Body of pancreas (tissue), 4 donors: ENCODE data around the gene HOXB5. TPM values are rescaled to one million over a fixed set of nuclear protein-coding genes. Genes with fewer than 3 reads are reported as not detected.

Experiments used
- ATAC-seq: fragments of 150-250 bp; one replicate; pipeline ENCODE4 v1.9.1; 2016
- DNase-seq, 4 donors: peaks; one replicate each; pipeline ENCODE4 v3.0.0-alpha.2; 2019
- H3K27ac ChIP-seq, 4 donors: fragments of 200-600 bp; sonication (generic); 1 replicate in 3 of 4; 2 replicates in 1 of 4; pipeline versions ENCODE4 v1.5.1 to v1.6.1; 2016 to 2019; ENCODE audit warnings: mild to moderate bottlenecking in 1 of 4, mixed read lengths in 1 of 4, moderate library complexity in 1 of 4
- H3K27me3 ChIP-seq, 2 donors: fragments of 200-600 bp; sonication (generic); one replicate each; pipeline ENCODE4 v1.6.0; 2016; ENCODE audit warnings: mild to moderate bottlenecking in 1 of 2
- H3K36me3 ChIP-seq, 2 donors: fragments of 200-600 bp; sonication (generic); replicated peaks in 1 of 2; 2 replicates each; pipeline ENCODE4 v1.5.1; 2016; ENCODE audit warnings: low read depth in 2 of 2; ENCODE audit not compliant: insufficient read depth in 1 of 2
- H3K4me1 ChIP-seq: fragments of 200-600 bp; sonication (generic); one replicate; pipeline ENCODE4 v1.6.0; 2016
- H3K4me3 ChIP-seq, 2 donors: fragments of 200-600 bp; sonication (generic); 1 replicate in 1 of 2; 2 replicates in 1 of 2; pipeline ENCODE4 v1.5.1; 2016 to 2019
- H3K9me3 ChIP-seq, 3 donors: fragments of 200-600 bp; sonication (generic); 1 replicate in 2 of 3; 2 replicates in 1 of 3; pipeline ENCODE4 v1.5.1; 2016
- POLR2A ChIP-seq, 3 donors: fragments of 450-650 bp; IDR thresholded peaks; one replicate each; pipeline ENCODE4 v1.6.1; 2016; ENCODE audit warnings: antibody characterized with exemption in 3 of 3, mild to moderate bottlenecking in 2 of 3
- WGBS, 2 donors: methylation state at CpG; one replicate each; pipeline ENCODE4 v1.1.5; 2017; 5-methylcytosine and 5-hydroxymethylcytosine counted together
- intact Hi-C: fragments of 100-400 bp; cut with DNase I; formaldehyde crosslinking; loops from one replicate; pipeline ENCODE4 v1.15.1; 2023
- total RNA-seq, 2 donors: library from RNA; depleted of rRNA; stranded (reverse); fragments of >200 nt; gene quantifications; one replicate each; pipeline ENCODE4 v1.1.0, GENCODE V29; 2016
- TF ChIP-seq, protein P1 (sequence below), 7 experiments: fragments of 450-650 bp in 4 of 7; fragments of 200-600 bp in 3 of 7; sonication (generic) in 3 of 7; IDR thresholded peaks; one replicate each; pipeline ENCODE4 v1.5.1; 2016 to 2019; ENCODE audit warnings: antibody characterized with exemption in 7 of 7

Gene HOXB5
- total RNA-seq, 2 donors from 2014 or later = 0.99 TPM; not detected in 1

DNA sequence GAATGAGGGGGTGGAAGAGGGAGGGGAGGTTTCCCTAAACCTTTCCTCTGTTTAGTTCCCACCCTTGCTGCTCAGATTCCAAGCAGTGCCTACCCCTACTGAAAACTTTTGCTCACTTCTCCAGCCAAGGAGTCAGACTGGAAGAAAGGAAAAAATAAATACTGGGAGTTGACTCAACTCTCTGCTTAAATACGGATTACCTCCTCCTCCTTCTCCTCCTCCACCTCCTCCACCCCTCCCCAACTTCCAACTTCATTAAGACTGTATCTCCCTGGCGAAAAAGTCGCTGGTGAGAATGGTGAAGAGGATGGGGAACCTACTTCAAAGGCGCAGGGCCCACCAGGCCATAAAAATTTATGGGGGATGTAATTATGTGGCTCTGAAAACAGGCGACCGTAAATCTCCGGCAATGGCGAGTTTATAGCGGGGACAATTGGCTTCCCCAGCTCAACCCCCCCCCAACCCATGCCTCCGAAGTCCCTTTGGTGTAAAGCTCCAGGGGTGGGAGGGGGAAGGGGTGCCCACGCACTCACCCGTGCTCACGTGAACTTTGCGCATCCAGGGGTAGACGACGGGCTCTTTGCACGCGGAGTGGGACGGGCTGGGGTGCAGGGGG, 16.1 kb downstream of the HOXB5 start:
- 3 to 4% methylated on average over 10 to 19 of the region's 19 CpGs for WGBS, 2 donors
- ATAC-seq = no peak
- H3K4me1 ChIP-seq = peaks cover 17% of the 10 kb centered on the region

DNA sequence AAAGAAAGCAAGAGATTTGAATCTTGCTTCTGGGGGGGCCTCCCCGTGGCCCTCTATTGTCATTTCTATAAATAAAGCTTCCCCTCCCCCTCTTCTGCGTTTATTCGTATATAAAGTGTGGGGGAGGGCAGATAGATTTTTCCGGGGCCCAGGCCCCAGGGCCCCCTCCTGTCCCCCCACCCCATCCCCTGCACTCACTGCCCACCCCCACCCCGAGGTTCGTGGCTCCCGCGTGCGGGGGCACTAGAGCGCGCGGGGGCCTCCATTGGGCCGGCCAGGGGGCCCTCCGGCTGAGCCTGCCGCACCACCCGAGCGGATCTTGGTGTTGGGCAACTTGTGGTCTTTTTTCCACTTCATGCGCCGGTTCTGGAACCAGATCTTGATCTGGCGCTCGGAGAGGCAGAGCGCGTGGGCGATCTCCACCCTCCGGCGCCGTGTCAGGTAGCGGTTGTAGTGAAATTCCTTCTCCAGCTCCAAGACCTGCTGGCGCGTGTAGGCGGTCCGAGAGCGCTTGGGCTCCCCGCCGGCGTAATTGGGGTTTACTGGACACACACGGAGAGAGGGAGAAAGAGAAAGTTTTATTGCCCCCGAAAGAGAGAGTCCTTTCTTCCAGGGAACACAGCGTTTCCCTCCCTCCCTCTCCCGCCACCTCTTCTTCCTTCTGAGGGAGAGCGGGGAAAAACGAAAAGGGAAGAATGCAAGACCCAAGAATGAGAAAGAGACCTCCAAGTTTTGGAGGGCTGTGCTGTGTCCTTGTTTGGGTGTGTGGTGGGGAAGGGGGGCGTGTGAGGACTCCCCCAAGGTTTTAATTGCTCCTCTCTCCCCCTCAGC, 16.9 kb downstream of the HOXB5 start:
- Histone ChIP-seq H3K36me3 (no peaks in the 10 kb centered on the region), H3K9me3 (no peaks in the 10 kb centered on the region), H3K4me1 (peaks cover 9% of the 10 kb centered on the region), H3K4me3 (no peak overlapping the region), H3K27ac (peak overlapping the region in 3 of 4 donors; percentile 26 to 55 (median 50)), H3K27me3 (peaks cover 0 to 51% of the 10 kb centered on the region in 2 donors)
- intact Hi-C loops = no loop called here
- ATAC-seq (no peak), DNase-seq (no peak)
- TF ChIP-seq, protein P1, sequence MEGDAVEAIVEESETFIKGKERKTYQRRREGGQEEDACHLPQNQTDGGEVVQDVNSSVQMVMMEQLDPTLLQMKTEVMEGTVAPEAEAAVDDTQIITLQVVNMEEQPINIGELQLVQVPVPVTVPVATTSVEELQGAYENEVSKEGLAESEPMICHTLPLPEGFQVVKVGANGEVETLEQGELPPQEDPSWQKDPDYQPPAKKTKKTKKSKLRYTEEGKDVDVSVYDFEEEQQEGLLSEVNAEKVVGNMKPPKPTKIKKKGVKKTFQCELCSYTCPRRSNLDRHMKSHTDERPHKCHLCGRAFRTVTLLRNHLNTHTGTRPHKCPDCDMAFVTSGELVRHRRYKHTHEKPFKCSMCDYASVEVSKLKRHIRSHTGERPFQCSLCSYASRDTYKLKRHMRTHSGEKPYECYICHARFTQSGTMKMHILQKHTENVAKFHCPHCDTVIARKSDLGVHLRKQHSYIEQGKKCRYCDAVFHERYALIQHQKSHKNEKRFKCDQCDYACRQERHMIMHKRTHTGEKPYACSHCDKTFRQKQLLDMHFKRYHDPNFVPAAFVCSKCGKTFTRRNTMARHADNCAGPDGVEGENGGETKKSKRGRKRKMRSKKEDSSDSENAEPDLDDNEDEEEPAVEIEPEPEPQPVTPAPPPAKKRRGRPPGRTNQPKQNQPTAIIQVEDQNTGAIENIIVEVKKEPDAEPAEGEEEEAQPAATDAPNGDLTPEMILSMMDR (IDR thresholded peaks at IDR 0.05) = no peak
- TF ChIP-seq POLR2A (IDR thresholded peaks at IDR 0.05) = no peak
- 3 to 12% methylated on average over 23 to 41 of the region's 43 CpGs for WGBS, 2 donors

More for the DNA sequence above, 16.1 kb downstream of the HOXB5 start:
- Histone ChIP-seq H3K9me3 (no peaks in the 10 kb centered on the region), H3K27me3 (peaks cover 0 to 59% of the 10 kb centered on the region in 2 donors), H3K4me3 (no peak overlapping the region), H3K27ac (peak overlapping the region in 3 of 4 donors; percentile 4 to 55 (median 50)), H3K36me3 (no peaks in the 10 kb centered on the region)
- DNase-seq = no peak
- intact Hi-C loops = no loop called here
- TF ChIP-seq, protein P1 (IDR thresholded peaks at IDR 0.05) = no peak
- no peak for TF ChIP-seq POLR2A (IDR thresholded peaks at IDR 0.05)

DNA sequence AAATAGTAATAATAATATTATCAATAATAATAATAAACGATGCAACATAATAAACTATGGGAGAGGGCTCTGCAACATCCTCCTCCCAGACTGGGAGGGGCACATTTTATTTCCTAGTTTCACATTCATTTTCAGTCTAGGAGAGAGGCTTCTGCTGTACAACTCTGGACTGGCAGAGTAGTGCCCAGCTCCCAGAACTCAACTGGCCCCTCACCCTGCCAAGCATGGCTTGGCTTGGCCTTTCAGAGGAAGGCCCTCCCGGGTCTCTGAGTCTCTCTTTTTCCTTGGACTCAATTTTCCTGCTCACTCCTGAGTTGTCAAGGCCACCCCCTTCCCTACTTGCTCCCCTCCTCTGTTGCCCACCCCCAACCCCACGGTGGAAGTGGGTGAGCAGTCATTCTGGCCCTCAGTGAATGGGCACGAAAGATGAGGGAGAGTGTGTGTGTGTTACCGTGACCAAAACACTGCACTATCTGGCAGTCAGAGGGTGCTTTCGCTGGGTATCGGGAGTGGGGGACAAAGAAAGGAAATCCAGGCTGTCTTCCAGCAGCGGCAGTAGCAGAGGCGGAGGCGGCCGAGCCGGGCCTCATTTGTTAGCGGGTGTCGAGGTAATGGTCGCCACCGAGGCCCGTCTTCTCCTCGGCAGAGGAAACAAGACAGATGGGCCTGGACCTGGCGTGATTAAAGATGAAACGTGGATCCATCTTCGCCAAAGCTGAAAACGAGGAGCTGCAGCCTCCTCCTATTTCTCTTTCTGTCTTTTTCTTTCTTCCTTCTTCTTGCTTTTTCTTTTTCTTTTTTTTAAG, 17.7 kb downstream of the HOXB5 start:
- WGBS, 2 donors = 8 to 16% methylated on average over 22 of the region's 22 CpGs
- TF ChIP-seq POLR2A (IDR thresholded peaks at IDR 0.05) = no peak
- TF ChIP-seq, protein P1 (IDR thresholded peaks at IDR 0.05) = no peak
- ATAC-seq (no peak), DNase-seq (no peak)
- Histone ChIP-seq H3K27ac (peak overlapping the region in 3 of 4 donors; percentile 26 to 48 (median 43)), H3K36me3 (no peaks in the 10 kb centered on the region), H3K9me3 (no peaks in the 10 kb centered on the region), H3K4me3 (no peak overlapping the region), H3K27me3 (peaks cover 0 to 43% of the 10 kb centered on the region in 2 donors), H3K4me1 (peaks cover 9% of the 10 kb centered on the region)
- intact Hi-C loops = no loop called here

DNA sequence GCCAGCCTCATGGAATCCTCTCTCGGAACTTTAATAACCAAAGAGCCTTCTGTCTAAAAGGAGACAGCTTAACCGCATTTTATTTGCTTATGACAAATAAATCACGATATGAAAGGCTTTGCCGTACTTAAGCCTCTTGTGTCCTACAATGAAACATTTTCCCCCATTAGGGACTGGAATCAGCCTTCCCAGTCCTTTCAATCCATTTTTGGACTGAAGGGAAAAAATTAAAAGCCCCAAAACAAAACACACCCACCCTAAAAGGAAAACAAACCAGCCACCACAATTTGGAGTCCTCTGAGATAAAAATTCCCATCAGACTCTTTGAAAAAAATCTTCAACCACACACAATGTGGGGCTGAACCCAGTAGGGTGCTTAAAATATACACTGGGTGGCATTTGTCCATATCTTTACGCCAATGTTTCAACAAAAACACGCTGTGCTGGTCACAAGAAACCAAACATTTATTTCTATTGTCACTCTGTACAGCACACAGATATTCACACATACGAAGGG, 18.5 kb downstream of the HOXB5 start:
- TF ChIP-seq, protein P1 (IDR thresholded peaks at IDR 0.05) = no peak
- no peak for TF ChIP-seq POLR2A (IDR thresholded peaks at IDR 0.05)
- intact Hi-C loops = no loop called here
- Histone ChIP-seq H3K27ac (no peak overlapping the region), H3K27me3 (peaks cover 0 to 43% of the 10 kb centered on the region in 2 donors), H3K36me3 (no peaks in the 10 kb centered on the region), H3K4me1 (peaks cover 13% of the 10 kb centered on the region), H3K9me3 (no peaks in the 10 kb centered on the region), H3K4me3 (no peak overlapping the region)
- WGBS, 2 donors = 17 to 18% methylated on average over 7 of the region's 7 CpGs
- ATAC-seq (no peak), DNase-seq (no peak)
